ENCODE data around the gene TNFRSF1A.
"Not testable (repeated sequence)": the region's sequence is repeated elsewhere in the genome, so short reads cannot be mapped to it uniquely, and the experiment has no call there.

TNFRSF1A gene

DNA sequence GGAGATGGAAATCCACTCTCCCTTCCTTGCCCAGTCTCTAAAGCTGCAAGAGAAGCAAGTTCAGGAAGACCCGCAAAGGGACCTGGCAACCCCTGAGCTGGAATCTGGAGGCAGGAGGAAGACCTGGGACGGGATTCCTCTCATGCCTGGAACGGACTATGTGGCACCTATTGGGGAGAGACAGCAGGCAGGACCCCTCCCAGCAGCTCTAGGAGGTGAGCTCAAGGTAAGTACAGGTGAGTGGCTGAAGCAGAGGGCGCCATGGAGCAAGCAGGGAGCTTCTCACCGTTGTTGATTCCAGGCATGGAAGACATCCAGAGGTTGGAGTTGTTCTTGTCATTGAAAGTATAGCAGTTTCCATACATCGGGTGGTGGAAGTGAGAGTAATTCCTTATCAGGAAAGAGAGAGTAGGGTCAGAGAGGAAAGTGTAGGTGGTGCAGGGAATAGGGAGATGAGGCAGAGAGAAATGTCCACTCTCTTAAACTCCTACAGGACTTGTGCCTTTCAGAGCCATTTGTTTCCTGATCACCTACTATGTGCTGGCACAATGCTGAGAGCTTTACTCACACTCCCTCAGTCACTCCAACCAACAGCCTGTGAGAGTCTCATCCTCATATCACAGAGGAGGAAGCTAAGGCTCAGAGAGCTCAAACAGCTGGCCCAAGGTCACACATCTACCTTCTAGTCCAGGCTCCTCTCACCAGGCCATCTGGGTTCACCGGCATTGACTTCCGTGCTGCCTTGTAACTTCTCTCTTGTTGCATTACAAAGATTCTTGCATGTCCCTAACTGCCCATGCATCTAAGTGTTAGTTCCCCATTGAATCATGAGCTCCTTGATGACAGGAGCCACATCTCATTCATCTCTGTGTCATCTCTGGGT lies 13.9 kb upstream of the TNFRSF1A start:
- DNase-seq = no peak

DNA sequence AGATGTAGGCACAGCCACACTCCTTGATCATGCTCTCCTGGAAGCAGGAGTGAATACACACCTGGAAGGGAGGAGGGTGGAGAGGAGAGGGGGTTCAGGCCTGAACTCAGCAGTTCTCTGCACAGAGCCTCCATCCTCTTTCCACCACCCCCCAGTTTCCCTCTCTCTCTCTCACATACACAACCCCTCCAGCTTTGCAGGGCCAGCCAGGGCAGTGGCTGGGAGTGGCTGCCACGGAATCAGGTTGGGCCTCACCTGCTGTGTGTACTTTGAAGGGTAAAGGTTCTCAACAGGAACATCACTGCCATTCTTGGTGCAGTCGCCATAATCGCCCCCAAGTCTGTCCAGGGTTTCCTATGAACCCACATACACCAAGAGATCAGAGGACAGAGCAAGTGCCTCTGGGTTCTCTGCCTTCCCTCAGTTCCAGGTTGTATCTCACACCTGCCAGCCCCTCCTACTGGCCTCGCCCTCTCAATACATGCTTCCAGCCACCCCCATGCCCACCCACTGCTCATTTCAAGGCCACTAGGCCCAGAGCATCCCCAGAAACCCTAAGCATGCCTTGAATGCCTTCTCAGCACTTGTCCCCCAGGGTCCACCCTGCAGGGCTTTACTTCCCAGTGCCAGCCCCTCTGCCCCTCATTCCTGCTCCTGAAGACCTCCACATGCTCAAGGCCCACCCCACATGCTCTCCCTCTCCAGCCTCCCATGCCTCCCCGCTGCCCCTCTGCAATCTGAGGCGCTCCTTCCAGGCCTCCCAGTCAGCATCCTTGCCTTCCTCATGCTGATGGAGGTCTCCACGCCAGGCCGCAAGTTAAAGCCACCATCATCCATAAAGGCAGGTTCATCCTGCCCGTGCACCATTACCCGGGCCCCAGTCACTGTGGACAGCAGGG lies 12.9 kb upstream of the TNFRSF1A start:
- DNase-seq = no peak

DNA sequence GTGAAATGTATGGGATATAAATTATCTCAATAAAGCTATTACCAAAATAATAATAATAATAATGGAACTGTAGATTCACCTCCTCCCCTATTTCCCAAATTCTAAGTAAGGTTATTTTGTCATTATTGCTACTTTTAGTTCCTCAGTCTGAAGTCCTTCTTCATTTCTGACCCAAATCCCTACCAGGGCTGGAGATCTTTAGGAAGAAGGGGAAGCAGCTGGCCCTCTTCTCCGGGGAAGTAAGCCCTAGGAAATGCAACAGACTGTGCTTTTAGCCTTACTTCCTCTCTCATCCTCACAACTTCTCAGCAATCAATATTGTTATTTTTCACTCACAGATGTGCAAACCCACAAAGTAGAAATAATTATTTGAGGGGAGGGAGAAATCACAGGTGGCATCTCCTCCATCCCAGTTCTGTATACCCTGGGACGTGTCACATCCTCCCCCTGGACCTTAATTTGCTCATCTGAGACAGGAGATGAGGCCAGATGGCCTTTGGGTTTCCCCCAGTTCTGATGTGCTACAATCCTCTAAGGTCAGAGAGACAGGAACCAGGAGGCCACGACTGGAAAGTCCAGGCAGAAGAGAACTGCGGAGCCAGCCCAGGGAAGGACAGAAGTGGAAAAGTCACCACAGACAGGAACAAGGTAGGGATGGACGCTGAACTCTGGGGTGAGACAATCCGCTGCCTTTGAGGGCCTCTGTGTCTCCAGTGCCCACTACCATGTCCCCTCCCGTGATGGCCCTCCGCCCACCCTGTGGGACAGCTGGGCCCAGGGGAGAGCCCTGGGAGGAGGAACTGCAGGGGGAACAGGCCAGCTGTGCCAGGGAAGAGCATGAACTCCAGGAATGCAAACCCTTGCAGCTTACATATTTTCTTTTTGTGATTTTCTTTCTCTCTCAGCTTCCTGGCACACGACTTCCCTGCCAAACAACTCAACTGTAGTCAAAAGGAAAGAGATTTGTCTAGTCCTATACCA lies 10.6 kb upstream of the TNFRSF1A start:
- DNase-seq = no peak

DNA sequence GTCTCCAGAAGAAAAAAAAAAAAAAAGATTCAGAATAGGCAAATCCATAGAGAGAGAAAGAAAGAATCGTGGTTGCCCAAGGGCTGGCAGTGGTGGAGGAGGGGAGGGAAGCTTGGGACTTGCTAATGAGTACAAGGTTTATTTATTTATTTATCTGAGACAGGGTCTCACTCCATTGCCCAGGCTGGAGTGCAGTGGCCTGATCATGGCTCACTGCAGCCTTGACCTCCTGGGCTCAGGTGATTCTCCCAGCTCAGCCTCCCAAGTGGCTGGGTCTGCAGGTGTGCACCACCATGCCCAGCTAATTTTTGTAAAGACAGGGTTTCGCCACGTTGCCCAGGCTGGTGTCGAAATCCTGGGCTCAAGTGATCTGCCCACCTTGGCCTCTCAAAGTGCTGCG lies 9.7 kb upstream of the TNFRSF1A start:
- no peak for DNase-seq

DNA sequence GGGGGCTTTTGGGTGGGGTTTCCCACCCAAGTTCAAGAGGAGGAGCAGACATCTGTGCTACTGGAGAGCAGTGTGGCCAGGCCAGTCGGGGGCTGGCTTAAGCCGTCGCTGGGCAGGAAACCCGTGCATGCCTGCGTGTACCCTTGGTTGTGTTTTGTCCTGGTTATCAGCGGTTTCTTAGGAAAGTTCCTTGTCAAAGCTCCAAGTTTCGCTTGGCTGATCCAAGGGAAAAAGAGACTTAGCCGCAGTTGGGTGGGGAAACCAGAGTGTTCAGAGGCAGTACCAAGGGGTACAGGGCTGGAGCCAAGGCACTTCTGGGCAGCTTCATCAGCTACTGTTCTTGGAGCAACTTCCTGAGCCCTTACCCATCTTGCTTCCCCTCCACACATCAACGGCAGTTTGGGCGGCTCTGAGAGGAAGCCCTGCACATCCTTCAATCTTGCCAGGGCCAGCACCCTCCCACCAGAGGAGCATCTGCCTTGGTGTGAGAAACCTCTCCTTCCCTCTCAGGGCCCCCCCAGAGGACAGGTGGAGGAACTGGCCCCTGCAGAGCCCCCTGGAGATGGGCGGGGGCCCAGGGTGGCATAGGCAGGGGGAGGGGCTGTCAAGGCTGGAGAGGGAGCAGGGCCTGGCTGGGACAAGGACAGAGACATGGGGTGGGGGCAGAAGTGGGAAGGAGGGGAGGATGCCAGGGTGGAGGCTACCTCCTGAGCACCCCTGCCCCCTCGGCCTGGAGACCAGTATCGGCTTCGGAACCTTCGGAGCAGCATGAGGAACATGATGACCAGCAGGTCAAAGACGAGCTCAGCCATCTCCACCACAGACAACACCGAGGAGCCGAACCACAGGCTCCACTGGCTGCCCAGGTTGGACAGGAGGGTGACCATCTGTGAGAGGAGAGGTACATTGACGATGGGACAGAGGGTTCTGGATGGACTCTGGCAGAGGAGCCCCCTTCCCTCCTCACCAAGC lies 5.8 kb upstream of the TNFRSF1A start:
- DNase-seq = no peak

DNA sequence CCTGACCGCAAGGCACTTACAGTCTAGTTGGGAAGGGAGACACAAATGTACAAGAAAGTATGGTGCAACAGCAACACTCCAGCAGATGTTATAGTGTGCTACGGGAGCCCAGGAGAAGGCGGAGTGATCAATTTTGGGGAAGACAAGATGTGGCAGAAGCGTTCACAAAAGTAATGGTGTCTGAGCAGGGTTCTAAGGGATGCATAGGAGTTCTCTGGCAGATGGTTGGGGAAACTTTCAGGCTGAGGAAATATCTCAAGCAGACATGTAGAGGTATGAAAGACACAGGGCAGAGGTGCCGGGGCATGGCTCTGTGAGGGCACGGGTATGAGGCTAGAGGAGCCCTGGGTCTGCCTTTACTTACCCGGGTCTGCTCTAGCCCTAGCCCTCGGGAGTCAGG lies 5.1 kb upstream of the TNFRSF1A start:
- DNase-seq = no peak

DNA sequence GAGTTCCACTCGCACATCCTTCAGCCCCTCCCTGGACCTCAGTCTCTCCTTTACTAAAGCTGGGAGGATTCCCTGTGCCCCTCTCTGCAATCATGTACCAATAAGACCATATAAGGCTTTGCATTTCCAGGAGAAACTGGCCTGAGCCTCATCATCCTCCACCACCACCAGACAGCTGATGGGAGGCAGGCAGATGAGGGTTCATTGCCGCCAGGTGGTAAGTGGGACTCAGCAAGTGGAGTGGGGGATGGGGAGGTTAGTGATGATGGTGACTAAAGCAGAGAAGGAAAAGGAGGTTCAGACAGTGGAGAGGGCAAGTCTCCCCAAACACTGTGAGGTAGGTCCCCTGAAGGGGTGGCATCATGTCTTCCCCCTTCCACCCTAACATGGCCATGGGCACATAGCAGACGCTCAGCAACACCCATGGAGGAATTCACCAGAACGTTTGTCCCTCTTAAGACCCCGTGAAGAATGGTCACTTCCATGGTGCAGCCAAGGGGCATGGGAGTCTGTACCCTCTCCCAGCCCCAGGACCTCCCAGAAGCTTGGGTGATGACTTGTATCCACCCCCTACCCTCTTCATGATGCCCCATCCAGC lies 4.5 kb upstream of the TNFRSF1A start:
- no peak for DNase-seq

DNA sequence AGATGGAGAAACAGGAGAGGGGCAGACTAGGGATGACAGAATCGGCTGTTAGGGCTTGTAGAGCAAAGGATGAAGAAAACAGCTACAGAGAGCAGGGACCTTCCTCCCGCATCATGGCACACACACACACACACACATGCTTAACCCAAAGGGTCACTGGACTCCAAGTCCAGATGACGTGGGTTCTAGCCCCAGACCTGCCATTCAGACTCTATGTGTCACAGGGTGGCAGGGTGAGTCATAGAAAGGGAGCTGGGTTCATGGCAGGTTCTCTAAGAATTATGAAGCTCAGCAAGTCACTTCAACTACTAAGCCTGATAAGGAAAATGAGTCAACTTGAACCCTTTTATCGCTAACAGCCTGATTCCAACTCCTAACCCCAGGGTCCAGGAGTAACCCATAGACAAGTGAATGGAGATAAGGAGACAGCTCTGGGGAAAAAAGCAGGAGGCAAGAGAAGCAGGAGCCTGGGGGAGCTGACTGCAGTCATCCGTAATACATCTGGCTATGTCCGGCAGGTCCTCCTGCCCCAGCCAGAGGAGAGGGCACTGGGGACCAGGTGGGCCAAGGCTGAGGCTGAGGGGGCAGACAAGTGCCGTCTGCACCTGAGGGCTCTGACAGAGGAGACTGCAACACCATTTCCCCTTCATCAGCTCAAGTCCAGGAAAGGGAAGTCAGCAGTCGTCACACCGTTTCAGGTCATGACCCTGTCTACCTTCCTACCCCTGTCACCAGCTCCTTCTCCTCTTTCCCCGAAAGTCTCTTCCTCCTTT lies 3.6 kb upstream of the TNFRSF1A start:
- DNase-seq = no peak

DNA sequence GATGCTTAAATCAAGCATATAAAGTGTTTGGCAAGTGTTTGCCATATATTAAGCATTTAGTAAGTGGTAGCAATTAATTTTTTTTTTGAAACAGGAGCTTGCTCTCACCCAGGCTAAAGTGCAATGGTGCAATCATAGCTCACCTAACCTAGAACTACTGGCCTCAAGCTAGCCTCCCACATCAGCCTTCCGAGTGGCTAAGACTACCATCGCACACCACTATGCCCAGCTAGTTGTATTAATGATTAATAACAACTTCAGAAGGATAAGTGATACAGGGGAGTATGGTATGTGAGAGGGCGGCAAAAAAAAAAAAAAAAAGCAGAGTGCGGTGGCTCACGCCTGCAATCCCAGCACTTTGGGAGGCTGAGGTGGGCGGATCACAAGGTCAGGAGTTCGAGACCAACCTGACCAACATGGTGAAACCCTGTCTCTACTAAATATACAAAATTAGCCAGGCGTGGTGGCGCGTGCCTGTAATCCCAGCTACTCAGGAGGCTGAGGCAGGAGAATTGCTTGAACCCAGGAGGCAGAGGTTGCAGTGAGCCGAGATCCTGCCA lies 2.3 kb upstream of the TNFRSF1A start:
- DNase-seq = not testable (repeated sequence)

DNA sequence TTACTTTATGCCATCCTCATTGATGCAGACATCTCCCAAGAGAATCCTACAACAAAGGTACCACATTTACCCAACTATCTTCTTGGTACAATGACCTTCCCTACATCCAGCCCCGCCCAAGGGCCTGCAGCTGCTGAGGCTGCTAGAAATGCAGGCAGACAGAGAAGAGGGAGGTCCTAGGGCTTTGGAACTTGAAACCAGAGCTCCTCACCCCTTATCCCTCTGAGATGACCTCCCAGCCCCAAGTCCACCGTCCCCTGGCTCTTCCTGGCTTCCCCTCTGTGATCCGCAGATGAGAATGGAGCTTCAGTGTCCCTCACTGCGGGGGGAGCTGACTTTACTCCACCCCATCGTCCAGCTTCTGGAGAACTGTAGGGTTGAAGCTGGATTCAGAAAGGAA lies 1.6 kb upstream of the TNFRSF1A start:
- no peak for DNase-seq

DNA sequence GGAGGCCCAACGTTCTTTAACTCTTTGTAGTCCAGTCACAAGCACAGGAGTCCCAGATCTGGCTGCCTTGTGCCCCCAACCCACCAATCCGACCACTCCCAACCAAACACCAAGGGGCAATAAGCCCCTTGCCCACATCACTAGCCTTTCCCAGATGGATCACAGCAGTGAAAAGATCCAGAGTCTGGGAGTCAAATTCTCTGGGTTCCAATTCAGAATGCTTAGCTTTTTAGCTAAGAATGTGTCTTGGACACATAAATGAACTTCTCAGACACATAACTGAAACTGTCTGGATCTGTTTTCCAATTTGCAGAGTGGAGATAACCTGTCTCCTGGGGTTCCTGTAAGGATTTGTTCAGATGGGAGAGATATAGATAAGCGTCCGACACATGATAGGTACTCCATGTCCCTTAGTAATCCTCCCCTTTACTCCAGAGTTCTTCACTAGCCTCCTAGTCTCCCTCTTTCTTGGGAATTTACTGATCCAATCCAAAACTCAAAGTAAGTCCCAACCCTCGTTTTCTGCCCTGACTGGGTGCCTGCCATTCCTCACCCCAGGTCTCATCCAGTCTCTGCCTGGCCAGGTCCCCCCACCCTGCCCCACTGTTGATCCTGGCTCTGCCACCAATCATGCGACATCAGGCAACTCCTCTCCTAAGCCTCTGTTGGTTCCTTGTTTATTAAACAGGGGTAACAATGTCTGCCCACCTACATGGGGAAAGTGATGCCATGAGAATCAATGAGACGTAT lies 439 bp upstream of the TNFRSF1A start:
- DNase-seq = no peak

DNA sequence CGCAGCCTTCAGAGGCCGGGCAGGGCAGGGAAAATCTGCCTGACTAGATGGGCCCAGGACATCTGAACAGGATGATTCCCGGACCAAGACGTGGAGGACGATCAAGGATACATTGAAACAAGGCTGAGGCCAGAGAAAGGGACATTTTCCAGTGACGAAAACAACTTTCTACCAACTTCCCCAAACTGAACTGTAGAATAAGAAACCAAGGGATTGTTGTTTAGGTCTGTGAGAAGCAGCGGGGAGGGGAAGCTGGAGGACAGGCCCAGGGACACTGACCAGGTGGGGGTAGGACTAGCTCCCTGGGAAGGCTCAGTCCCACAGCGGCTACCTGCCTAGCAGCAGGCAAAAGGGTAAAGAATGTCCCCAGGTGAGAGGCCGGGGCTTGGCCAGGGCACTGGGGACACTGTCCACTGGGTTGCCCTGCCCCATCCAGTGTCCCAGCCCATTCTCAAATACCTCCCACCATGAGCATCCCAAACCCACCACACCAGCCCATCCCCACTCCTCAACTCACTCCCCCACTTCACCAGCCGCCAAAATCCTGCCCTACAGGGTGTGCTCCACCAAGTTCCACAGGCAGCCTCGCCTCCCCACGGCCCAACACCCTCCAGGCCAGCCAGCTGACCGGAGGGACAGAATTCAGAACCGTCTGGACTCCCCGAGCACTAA lies 995 bp downstream of the TNFRSF1A start:
- DNase-seq = no peak

DNA sequence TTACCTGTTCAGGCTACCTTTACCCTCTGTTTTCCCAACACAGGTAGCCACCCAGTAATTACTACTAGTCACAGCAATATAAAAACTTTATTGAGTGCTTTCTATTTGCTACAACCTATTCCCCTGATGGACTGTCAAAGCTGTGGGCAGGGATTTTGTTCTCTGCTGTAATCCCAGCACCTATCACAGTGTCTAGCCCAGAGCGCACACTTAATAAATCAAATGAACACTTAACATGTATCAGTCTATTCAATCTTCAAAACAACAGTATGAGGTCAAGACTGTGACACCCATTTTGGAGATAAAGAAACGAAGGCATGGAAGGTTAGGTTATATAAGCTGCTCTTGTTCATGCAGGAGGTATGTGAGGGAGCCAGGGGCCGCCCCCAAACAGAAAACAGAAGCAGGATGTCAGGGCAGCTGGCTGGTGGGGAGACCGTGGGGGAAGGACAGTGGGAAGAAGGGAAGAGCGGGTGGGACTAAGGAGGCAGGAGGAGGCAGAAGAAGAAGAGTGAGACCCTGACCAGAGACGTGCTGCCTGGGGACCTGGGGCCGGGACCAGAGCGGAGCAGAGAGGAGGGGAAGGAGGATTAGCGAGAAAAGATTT lies 1.7 kb downstream of the TNFRSF1A start:
- no peak for DNase-seq

DNA sequence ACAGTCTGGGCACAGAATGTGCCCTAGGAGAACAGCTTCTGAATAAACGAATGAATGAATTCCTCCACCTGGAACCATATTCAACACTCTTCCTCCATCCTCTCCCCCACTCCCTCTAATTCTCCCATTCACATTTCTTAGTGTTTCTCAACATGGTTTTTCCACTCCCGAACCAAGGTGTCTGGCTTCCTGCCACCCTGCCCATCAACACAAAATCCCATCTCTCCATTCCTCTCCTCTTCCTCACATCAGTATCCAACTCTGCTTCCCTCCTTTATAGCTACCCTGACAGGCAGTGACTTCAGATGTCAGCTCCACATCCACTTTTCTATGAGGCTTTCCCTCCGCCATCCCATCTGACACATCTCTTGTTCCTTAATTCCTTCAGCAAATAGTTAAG lies 2.9 kb downstream of the TNFRSF1A start:
- DNase-seq = no peak

DNA sequence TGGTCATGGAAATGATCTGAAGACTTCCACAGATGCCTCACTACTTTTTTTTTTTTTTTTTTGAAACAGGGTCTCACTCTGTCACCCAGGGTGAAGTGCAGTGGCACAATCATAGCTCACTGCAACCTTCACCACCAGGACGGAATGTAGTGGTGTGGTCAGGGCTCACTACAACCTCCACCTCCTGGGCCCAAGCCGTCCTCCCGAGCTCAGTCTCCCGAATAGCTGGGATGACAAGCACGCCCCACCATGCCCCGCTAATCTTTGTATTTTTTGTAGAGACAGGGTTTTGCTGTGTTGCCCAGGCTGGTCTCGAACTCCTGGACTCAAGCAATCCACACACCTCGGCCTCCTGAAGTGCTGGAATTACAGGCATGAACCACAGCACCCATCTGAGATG lies 3.3 kb downstream of the TNFRSF1A start:
- DNase-seq = not testable (repeated sequence)

DNA sequence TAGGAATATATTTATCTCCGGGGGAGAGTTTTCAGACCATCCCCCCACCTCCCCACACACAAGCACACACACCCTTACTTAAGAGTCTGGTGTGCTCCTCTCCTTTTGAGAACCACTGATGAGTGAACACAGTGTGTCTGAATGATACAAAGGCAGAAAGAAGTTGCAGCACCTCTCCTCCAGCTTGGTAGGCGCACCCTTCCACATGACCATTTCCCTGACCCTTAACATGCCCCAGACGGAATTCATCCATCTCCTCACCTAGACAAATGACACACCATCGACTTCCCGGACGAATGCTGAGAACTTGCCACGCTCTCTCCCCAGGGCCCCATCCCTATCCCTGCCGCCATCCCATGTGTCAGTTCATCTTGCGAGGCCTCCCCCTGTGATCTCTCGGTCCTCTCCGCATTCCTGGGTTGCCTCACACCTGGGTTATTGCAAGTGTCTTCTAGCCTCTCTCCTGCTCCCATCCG lies 3.9 kb downstream of the TNFRSF1A start:
- DNase-seq = no peak

DNA sequence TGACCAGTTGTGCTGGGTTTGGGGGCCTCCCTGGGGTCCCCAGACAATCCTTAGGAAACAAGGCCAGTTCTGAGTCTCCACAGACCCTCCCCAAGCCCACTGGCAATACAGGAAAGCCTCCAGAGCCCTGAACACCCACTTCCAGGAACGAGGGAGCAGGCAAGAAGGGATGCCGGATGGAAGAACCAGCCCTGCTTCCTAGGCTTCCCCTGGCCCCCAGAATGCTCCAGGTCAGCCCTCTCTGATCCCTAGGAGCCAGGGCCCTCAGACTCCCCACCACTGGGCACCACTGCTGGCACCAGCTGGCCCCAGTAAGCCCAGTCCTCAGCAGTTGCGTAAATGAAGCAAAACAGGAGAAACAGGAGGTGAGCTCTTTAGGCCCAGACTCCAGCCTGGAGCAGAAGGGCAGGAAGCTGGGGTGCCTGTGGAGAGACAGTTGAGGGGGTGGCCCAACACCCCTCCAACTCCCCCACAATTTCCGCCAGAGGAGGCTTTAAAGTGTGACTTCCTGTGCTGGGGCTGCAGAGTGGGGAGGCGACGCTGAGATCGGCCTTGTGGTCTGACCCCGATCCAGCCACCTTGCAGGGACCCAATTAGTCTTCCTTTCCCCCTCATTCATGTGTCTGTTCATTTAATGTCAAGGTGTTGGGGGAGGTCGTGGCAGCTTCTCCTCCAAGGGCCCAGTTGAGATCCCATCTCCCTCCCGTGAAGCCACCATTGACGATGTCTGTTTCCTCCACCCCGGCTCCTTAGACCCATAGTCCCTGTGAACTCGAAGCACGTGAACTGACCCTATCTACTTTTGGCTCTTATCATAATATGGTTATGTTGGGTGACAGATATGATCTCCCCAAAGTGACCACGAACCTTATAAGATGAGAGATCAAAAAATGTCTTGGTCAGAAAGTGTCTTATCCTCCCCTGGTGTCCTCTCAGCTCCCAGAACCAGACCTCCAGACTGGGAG lies 4.7 kb downstream of the TNFRSF1A start:
- no peak for DNase-seq

All from activated CD8-positive, alpha-beta memory T cell treated with anti-CD3 and anti-CD28 coated beads, Interleukin-2, amount 50 U/mL, for 48 hours (primary cell).